Brain microvascular endothelial cell (primary cell): ENCODE results near the gene LRRTM4.
"Not testable (repeated sequence)": the region's sequence is repeated elsewhere in the genome, so short reads cannot be mapped to it uniquely, and the experiment has no call there.

Source experiments
- DNase-seq: peaks from one replicate; pipeline ENCODE4 v3.0.0-alpha.2; 2020
- H3K27ac ChIP-seq: fragments of 250-450 bp; sonication (Bioruptor Pico); 2 replicates; pipeline ENCODE4 v1.5.1; 2020; ENCODE audit warnings: mild to moderate bottlenecking, moderate library complexity
- H3K27me3 ChIP-seq: fragments of 250-450 bp; sonication (Bioruptor Pico); replicated peaks from 2 replicates; pipeline ENCODE4 v1.5.1; 2020; ENCODE audit warnings: mild to moderate bottlenecking
- H3K36me3 ChIP-seq: fragments of 250-450 bp; sonication (Bioruptor Pico); replicated peaks from 2 replicates; pipeline ENCODE4 v1.5.1; 2020; ENCODE audit warnings: mild to moderate bottlenecking
- H3K4me3 ChIP-seq: 2 replicates; pipeline ENCODE4 v1.5.1; 2011; ENCODE audit warnings: low read depth, mild to moderate bottlenecking, control low read depth, low read length, moderate library complexity
- in situ Hi-C: cut with HindIII; loops from 2 replicates; pipeline ENCODE4 v1.10.0; 2017; ENCODE audit warnings: low sequenced_read_pairs, low pct_ligation_motif_present
- TF ChIP-seq, protein P1 (sequence below): IDR thresholded peaks from 2 replicates; pipeline ENCODE4 v1.5.1; 2011; ENCODE audit warnings: low read depth, mild to moderate bottlenecking, moderate library complexity, low read length, control low read depth, inconsistent platforms; ENCODE audit errors: missing control alignments

LRRTM4 gene

DNA sequence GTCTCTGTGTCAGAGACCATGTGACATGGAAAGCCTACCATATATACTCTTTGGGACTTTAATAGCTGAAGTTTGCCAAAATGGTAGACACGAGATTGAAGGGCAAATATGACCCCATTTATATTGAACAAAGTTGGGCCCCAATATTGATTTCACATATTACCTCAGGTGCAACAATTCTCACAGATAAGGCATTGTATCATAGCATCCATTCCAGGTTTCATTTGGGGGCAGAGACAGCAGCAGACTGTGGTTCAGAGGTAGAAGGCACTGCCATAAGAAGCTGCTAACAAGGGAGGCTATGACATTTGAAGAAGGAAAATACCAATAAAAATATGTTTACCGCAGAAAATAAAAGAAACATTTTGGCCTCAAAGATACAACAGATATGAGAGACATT lies 419.2 kb downstream of the LRRTM4 start:
- H3K36me3 ChIP-seq = no peaks in the 10 kb centered on the region
- no peak overlapping the region for H3K4me3 ChIP-seq
- TF ChIP-seq, protein P1, sequence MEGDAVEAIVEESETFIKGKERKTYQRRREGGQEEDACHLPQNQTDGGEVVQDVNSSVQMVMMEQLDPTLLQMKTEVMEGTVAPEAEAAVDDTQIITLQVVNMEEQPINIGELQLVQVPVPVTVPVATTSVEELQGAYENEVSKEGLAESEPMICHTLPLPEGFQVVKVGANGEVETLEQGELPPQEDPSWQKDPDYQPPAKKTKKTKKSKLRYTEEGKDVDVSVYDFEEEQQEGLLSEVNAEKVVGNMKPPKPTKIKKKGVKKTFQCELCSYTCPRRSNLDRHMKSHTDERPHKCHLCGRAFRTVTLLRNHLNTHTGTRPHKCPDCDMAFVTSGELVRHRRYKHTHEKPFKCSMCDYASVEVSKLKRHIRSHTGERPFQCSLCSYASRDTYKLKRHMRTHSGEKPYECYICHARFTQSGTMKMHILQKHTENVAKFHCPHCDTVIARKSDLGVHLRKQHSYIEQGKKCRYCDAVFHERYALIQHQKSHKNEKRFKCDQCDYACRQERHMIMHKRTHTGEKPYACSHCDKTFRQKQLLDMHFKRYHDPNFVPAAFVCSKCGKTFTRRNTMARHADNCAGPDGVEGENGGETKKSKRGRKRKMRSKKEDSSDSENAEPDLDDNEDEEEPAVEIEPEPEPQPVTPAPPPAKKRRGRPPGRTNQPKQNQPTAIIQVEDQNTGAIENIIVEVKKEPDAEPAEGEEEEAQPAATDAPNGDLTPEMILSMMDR = no peak
- no peaks in the 10 kb centered on the region for H3K27me3 ChIP-seq
- no peak overlapping the region for H3K27ac ChIP-seq
- DNase-seq = no peak
- in situ Hi-C loops = no loop called here

DNA sequence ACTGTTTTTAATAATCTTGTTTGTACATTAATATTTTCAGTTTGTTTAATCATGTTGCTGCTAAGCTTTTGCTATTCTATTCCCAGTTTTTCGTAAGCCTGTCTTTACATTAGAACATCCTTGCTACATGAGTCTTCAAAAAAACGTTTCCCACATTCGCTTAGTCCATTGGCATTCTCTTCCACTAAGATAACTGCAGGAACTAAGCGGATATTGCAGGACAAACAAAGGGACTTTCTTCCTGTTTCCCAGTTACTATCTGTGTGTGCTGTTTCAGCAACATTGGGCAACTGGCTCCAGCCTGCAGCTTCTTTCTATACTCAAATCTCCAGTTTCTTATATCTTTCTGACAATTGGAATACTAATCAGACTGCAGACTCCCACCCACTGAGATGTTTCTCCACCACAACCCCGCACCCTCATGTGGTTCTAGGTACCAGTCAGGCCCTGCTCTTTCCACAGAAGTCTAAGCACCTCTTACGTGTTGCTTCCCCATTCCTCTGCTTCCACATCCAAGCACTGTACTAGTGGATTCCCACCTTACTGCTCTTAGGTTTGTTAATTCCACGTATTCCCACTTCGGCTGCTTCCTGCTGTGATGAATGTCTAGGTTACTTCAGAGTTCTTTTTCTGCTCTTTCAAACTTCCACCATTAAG lies 420.3 kb downstream of the LRRTM4 start:
- DNase-seq = no peak
- no peaks in the 10 kb centered on the region for H3K36me3 ChIP-seq
- TF ChIP-seq, protein P1 = no peak
- no peaks in the 10 kb centered on the region for H3K27me3 ChIP-seq
- no peak overlapping the region for H3K27ac ChIP-seq
- no peak overlapping the region for H3K4me3 ChIP-seq
- in situ Hi-C loops = no loop called here

DNA sequence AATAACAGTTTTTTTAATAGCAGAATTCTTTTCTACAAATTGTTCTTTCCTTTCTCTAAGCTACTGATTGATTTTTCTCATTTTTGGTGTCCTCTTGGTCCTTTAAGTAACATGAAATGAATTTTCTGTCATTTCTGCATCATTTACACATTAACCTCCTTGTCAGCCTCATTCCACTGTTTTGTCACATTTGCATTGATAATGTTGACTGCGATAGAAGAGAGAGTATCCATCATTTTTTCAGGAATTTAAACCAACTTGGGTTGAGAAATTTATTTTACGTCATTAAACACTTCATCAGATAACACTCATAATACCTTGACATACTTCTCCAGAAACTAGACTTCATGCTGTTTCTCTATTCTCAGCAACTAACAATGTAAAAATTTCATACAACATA lies 422.2 kb downstream of the LRRTM4 start:
- Histone ChIP-seq H3K27me3 (no peaks in the 10 kb centered on the region), H3K36me3 (no peaks in the 10 kb centered on the region), H3K27ac (no peak overlapping the region), H3K4me3 (no peak overlapping the region)
- no peak for DNase-seq
- TF ChIP-seq, protein P1 = no peak
- in situ Hi-C loops = no loop called here

DNA sequence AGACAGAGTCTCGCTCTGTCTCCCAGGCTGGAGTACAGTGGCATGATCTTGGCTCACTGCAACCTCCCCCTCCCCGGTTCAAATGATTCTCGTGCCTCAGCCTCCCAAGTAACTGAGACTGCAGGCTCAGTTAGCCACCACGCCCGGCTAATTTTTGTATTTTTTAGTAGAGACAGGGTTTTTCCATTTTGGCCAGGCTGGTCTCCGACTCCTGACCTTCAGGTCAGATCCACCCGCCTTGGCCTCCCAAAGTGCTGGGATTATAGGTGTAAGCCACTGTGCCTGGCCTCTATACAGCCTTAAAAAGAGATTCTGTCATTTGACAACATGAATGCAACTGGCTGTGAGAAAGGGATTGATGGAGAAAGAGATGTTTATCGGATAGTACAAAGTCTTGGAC lies 426.7 kb downstream of the LRRTM4 start:
- H3K27ac ChIP-seq, in situ Hi-C loops, H3K4me3 ChIP-seq, H3K36me3 ChIP-seq, H3K27me3 ChIP-seq, DNase-seq: not testable (repeated sequence)

DNA sequence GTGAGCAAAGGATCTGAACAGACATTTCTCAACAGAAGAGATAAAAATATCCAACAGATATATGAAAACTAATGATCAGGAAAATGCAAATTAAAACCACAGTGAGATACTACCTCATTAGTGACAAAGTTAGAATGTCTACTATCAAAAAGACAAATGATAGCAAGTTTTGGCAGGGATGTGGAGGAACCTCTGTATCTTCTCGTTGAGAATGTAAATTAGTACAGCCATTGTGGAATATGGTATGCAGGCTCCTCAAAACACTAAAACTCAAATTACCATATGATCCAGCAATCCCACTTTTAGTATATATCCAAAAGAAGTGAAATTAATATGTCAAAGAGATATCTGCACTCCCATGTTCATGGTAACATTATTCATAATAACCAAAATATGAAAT lies 427.1 kb downstream of the LRRTM4 start:
- DNase-seq = no peak
- Histone ChIP-seq H3K4me3 (no peak overlapping the region), H3K36me3 (no peaks in the 10 kb centered on the region), H3K27ac (no peak overlapping the region), H3K27me3 (no peaks in the 10 kb centered on the region)
- TF ChIP-seq, protein P1 = no peak
- in situ Hi-C loops = no loop called here

DNA sequence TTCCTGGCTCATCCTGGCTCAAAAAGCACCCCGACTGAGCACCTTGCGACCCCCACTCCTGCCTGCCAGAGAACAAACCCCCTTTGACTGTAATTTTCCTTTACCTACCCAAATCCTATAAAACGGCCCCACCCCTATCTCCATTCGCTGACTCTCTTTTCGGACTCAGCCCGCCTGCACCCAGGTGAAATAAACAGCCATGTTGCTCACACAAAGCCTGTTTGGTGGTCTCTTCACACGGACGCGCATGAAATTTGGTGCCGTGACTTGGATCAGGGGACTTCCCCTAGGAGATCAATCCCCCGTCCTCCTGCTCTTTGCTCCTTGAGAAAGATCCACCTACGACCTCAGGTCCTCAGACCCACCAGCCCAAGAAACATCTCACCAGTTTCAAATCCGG lies 433.8 kb downstream of the LRRTM4 start:
- DNase-seq, H3K36me3 ChIP-seq, H3K27me3 ChIP-seq, in situ Hi-C loops, H3K27ac ChIP-seq, H3K4me3 ChIP-seq: not testable (repeated sequence)

DNA sequence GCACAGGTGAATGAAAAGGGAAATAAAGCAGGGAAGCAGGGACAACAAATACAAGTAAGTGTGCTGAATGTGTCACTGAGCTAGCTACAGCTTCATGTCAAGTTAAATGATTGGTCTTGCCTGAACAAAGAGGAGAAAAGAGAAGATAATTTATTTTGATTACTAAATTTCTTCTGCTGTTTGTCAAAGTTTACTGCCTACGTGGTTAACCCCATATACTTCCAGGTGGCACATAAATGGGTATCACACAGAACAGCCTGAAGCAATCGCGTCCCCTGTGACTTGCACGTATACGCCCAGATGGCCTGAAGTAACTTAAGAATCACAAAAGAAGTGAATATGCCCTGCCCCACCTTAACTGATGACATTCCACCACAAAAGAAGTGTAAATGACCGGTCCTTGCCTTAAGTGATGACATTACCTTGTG lies 434.2 kb downstream of the LRRTM4 start:
- no peak for DNase-seq

More for the DNA sequence above, 434.2 kb downstream of the LRRTM4 start:
- no peak overlapping the region for H3K4me3 ChIP-seq
- no peaks in the 10 kb centered on the region for H3K27me3 ChIP-seq
- in situ Hi-C loops = no loop called here
- H3K27ac ChIP-seq = no peak overlapping the region
- TF ChIP-seq, protein P1 = no peak
- H3K36me3 ChIP-seq = no peaks in the 10 kb centered on the region
